HG02943 (cell line): ENCODE results near the gene ST6GALNAC3.

Experiments
- ATAC-seq: cut with Tn5 transposase; IDR thresholded peaks from one replicate; pipeline ENCODE4 v1.9.1; 2021; ENCODE audit warnings: mild to moderate bottlenecking, low read depth, moderate library complexity; ENCODE audit not compliant: unreplicated experiment

ST6GALNAC3 gene

DNA sequence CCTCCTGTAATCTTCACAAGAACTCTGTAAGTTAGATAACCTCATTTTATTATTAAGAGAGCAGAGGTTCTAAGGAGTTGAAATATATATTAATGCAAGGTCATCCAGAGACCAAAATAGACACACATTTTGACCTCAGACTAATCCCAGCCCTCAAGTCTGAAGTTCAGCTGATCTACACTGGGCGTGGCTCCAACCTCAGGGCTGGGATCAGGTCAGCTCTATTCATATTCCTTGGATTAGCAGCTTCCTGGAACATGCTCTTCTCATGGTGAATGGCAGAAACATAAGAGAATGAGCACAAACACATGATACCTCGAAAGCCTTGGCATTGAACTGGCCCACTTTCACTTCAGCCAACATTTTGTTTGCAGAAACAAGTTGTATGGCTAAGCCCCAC lies 592.0 kb downstream of the ST6GALNAC3 start:
- no peak for ATAC-seq

DNA sequence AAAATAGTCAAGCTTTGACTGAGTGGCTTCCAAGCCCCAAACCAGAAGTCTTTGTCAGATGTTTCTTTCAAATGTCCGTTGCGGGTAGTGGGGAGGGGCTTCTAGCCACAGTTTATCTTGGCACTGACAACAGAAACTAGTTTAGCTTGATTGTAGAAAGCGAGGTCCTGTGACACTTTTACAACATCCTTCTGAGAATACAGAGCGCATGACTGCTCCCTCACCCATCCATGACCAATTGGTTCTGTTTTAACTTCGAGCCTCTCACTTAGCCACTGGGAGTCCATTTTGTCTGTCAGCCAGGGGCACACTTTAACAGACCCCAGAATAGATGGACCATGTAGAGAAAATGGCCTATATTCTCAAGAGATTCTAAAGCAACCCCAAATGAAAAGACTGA lies 593.5 kb downstream of the ST6GALNAC3 start:
- ATAC-seq = no peak

DNA sequence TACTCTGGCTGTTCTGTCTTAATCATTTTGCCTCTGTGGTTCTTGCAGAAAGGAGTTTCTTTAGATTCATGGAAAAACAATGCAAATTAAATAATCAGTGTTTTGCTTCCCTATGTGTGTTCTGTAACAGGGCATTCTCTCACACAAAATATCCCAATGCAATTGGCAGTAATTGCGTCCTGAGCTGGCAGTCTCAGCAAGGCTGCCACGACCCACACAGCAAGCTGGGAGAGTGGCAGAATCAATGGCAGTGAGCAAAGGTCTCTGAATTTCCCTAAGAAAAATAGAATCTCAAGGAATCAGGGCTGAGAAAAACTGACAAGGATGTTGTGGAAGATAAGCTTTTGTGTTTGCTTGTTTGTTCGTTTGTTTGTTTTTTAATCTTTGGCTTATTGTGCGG lies 594.6 kb downstream of the ST6GALNAC3 start:
- no peak for ATAC-seq

DNA sequence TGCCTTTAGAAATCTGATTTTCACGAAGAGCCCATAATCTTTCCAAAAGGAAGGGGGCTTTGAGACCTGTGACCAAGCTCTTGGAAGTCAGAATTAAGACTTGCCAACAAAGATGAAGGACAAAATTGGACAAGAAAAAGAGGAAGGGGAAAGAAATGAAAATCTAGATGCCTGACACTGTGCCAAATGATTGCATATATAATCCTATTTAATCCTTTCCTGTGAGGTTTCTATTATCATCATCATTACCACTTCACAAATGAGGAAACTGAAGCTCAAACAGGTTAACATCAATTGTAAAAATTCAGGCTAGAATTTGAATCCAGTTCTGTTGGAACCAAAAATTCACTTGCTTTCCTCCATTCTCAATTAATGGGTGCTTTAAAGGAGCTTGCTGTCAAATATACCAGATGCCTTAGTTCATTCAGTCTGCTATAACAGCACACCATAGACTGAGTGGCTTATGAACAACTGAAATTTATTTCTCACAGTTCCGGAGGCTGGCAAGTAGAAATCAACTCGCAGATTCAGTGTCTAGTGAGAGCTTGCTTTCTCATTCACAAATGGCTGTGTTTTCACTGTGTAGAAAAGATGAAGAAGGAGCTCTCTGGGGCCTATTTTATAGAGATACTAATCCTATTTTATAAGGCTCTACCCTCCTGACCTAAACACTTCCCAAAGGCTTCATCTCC lies 595.2 kb downstream of the ST6GALNAC3 start:
- no peak for ATAC-seq

DNA sequence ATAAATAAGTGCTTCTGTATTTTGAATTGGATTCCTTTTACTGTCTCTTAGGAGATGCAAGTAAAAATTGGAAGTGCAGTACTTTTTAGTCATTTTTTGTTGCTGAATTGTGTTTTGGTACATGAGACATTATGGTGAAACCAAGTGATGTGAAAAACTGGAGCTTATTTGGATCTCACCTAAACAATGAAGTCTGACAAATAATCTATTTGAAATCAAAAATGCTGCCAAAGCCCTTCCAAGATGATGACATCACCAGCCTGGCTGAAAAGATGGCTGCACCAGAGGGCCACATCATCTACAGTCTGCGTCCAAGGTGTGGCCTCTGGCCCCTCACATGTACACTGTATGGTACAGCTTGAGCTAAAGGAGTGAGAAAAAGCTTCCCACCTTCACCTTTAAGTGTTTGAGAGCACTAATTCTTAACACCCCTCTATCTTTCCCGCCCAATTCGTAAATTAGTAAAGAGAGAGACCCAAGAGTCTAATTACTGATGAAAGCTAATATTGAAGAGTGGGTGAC lies 600.2 kb downstream of the ST6GALNAC3 start:
- ATAC-seq = no peak

DNA sequence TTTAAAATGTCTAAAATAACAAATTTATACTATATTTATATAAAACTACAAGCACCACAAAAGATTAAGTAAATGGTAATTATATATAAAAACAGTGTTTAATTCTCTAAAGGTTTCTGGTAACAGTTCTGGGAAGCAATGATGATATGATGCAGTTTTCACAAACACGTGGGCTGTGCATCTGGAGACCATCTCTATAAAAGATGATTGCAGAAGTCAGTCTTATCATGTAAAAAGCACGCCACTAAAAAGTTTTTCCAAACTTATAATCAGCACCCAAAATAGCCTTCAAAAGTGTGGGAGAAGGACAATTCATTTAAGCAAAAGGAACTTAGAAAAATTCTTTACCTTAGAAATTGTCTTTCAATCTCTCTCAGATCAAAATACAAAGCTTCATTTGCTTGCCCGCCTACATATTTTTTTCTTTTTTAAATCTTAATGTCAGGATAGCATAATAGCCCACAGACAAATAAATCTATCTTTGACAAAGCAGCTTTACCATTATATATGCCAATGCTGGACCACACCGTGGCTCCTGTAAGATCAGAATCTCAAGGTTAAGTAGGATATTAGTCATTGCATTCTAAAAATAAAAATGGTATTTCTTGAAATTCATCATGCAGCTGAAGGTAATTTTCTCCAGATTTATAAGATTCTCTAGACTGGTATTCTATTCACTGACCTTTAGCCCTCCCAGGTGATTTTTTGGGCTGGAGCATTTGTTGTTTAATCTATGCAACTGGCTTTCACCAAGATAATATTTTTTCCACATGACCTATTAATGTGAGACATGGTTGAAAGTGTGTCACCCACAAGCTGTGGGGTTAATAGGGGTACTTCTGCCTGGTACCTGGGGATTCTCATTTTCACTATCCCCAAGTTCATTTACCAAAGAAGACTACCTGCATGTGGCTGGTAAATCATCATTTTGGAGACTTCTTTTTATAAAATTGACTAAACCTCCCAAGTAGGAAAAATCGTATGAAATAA lies 603.2 kb downstream of the ST6GALNAC3 start:
- no peak for ATAC-seq

DNA sequence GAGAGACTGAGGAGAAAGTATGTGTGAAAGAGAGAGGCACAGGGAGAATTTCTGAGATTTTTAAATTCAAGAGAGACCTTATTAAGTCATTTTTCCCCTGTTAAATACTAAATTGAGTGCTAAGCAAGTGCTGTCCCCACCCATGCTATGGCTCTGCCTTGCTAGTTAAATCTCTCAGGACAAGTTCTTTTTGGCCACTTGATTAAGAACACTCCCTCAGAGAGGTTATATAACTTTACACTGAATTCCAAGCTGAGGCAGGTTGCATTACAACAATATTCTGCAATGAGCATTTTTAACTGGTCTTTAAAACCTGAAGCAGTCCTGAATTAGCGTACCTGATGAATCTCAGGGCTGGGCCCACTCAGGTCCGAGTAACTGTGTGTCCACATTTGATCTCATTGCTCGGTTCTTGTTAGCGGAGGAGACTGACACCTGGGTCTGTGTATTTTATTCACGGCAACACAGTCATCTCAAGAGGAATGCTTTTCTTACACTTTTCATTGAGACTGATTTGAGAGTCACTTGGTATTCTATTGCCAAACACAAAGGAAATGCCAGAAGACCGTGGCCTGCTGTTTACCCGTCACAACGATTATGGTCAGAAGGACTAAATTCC lies 605.1 kb downstream of the ST6GALNAC3 start:
- no peak for ATAC-seq

DNA sequence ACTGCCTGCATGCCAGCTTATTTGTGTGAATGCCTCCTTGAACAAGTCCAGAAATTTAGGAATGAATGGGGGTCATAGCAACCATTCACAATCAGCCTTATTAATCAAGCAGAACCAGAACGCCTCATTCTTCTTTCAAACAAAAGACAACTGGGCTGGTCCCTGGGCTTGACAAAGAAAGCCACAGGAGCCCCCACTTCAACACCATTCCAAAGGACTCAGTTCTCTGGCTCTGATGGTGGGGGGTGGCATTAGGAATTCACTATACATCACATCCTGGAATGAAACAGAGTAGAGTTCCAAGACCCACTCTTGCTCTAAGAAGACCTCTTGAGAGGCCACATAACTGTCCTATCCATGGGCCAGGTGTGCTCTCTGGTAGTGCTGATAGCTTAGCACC lies 606.1 kb downstream of the ST6GALNAC3 start:
- ATAC-seq = no peak

DNA sequence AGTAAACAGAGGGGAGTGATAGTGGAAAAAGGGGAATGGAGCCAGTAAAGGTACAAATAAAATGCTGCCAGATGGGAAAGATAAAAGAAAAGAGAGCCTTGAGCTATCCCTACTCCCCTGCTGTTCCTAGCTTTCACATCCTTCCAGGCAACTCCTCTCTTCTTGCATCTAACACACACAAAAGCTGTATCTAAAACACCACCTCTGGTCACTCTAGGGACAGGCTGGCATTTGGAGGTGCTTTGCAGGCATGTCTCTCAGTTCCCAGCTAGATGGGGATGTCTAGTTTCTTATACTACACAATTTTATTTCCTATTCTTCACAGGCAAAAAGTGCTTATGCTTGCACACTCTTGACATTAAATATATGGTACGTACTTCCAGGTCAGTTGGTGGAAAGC lies 607.6 kb downstream of the ST6GALNAC3 start:
- no peak for ATAC-seq
